ENCODE data around the gene KIFC3.

GRCh38 chr16:57829969-57830360, 27.7 kb upstream of the KIFC3 start:
- TF ChIP-seq, protein P1, sequence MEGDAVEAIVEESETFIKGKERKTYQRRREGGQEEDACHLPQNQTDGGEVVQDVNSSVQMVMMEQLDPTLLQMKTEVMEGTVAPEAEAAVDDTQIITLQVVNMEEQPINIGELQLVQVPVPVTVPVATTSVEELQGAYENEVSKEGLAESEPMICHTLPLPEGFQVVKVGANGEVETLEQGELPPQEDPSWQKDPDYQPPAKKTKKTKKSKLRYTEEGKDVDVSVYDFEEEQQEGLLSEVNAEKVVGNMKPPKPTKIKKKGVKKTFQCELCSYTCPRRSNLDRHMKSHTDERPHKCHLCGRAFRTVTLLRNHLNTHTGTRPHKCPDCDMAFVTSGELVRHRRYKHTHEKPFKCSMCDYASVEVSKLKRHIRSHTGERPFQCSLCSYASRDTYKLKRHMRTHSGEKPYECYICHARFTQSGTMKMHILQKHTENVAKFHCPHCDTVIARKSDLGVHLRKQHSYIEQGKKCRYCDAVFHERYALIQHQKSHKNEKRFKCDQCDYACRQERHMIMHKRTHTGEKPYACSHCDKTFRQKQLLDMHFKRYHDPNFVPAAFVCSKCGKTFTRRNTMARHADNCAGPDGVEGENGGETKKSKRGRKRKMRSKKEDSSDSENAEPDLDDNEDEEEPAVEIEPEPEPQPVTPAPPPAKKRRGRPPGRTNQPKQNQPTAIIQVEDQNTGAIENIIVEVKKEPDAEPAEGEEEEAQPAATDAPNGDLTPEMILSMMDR (IDR thresholded peaks at IDR 0.05; ENCODE audit: low read depth, low read length), result no peak
- no peak for TF ChIP-seq EZH2phosphoT487 (IDR thresholded peaks at IDR 0.05; ENCODE audit: low read depth)

All from OCI-LY3 (cell line).